HG03108 (cell line): ENCODE results near the gene ZNF148.

Experiments used
- ATAC-seq: cut with Tn5 transposase; IDR thresholded peaks from one replicate; pipeline ENCODE4 v1.9.1; 2021; ENCODE audit warnings: moderate library complexity; ENCODE audit not compliant: unreplicated experiment

ZNF148 gene

DNA sequence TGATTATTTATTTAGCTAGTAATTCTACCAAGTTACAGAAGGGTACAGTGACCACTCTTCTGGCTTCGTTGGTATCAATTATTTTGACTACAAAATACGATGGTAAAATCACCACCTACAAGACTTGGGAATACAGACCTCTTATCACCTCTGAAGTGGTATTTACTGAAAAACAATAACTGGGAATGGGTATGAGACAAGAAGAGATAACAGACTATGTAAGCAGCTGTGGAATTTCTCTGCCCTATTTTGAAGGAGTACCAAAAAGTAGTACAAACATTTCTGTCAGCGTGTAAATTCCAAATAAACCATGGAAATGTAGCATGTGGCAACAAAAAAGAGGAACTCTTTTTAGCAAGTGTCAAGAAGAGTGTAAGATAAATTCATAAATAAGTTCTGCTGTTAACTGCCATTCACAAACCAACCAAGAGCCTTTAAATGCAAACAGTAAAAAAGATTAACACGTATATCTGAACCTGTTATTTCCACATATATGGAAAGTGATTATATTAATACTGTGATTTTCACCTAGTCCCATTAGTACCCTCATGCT is 85.6 kb downstream of the ZNF148 start:
- no peak for ATAC-seq

DNA sequence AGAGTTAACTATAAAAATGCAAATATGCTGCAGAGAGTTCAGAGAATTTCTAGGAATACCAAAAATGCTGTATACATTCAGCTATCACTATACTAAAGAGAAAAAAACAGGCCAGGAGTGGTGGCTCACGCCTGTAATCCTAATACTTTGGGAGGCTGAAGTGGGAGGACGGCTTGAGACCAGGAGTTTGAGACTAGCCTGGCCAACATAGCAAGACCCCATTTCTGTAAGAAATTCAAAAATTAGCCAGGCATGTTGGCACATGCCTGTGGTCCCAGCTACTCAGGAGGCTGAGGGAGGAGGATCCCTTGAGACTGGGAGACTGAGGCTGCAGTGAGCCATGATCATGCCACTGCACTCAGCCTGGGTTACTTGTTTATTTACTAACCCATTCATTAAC is 87.9 kb downstream of the ZNF148 start:
- ATAC-seq, result no peak

DNA sequence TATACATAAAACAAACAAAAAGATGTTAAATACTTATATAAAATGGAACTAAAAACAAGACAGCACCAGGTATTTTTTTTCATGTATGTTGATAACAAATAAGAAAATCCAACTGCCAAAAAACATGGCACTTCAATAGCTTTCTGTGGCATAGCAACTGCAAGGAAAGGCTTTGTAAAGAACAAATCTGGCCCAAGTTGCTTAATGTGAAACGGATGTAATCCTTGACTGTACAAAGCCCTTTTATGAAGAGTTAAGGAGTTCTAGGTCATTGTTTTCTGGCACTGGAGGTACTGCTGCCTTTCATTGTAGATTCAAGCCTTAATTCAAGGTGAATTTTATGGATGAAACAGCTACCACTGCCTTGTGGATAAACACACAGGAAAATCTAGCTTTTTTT is 93.7 kb downstream of the ZNF148 start:
- ATAC-seq, result no peak

DNA sequence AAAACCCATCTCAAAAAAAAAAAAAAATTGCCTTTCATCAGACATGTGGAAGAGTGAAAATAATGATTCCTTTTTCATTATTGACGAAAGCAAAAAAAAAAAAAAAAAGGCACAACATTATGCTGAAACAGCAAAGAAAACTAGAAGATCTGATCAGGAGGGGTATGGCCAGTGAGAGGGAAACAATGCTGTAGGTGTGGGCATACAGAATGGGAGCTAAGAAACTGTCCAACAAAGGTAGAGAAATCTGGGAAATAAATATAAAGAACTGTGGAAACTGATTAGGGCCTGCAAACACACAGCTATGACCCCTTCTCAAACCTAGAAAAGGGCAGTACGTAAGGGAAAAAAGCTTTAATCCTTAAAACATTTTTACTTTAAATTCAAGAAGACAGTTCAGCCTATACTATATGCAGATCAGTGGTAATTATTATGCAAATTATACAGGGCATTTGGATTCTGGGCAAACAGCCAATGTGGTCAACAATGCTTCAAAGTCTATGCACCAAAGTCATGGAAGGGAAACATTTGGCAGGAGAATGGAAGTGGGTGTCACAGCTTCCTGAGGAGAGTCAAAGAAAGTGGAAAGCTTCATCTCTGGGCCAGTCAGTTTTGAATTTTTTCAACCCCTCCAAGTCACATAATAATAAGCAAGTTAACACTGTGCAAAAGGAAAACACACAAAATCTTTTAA is 94.3 kb downstream of the ZNF148 start:
- no peak for ATAC-seq

DNA sequence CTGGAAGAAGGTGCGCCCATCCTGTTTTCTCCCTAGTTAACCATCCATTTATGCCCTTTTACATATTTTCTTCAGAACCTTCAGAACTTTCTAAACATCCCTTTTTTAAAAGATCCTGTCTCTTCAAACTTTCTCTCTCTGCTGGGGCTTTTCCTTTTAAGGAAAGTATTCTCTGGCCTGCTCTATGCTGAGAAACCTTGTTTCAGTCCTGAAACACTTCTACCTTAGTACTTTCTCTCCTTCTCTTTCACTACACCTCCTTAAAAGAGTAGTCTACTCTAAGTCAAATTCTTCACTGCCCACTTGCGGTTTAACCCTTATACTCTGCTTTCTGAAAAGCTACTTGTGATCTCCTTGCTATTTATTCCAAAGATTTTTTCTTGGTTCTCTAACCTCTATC is 97.0 kb downstream of the ZNF148 start:
- ATAC-seq, result no peak

DNA sequence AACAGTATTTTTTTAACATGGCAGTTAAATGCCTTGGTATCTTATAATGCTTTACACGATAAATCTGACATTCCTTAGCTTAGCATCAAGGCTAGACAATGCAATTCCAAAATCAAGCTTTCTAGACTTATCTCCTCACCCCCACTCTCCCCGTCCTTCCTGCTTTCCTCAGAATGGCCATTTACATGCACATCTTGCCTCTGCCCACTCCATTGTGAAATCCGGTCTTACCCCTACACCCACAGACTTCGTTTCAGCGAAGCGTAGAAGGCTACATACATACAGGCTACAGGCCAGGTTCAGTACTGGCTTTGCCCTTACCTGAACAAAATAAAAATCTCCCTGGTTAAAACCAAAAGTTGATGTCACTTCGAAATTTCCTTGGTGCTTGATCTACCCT is 104.0 kb downstream of the ZNF148 start:
- no peak for ATAC-seq

DNA sequence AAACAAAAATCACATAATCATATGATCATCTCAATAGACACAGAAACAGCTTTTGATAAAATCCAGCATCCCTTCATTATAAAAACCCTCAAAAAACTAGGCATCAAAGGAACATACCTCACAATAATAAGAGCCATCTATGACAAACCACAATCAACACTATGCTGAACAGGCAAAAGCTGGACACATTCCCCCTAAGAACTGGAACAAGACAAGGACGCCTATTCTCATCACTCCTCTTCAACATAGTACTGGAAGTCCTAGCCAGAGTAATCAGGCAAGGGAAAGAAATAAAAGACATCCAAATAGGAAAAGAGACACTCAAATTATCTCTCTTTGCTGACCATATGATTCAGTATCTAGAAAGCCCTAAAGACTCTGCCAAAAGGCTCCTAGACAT is 107.7 kb downstream of the ZNF148 start:
- ATAC-seq, result no peak

DNA sequence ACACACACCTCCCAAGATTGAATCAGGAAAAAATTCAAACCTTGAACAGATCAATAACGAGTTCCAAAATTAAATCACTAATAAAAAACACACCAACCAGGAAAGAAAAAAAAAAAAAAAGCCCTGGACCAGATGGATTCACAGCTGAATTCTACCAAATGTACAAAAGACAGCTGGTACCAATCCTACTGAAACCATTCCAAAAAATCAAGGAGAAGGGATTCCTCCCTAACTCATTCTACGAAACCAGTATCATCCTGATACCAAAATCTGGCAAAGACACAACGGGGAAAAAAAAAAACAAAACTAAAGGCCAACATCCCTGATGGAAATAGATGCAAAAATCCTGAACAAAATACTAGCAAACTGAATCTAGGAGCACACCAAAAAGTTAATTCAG is 108.2 kb downstream of the ZNF148 start:
- no peak for ATAC-seq

DNA sequence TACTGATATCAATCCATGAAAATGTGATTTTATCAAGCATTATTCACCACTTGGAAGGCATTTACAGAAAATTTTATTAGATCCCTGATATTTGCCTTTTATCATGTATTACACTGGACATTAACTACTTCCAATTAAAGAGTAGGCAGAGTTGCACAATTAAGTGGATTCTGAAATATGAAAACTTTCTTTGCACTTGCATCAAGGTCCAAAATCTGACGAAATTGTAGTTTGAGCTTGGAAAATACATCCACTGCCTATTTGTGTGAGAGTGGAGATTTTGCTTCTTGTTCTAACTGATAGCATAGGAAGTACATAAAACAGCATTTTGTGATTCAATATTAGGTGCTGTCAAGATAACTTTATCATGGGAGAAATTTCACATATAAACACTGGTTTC is 113.0 kb downstream of the ZNF148 start:
- ATAC-seq, result no peak

DNA sequence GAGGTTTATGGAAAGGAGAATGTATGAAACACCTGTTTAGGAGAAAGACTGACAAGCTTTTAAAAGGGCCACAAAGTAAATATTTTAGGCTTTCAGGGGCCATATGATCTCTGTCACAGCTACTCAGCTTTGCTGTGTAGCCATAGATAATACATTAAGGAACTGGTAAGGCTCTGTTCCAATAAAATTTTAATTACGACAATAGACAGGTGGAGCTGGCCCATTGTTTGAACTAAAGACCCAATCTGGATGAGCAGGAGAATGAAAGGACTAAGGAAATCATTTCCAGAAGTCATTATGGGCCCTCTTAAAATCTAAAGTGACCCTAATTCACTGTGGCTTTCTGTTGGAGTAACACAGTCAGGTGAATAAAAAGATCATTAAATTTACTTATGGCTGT is 114.1 kb downstream of the ZNF148 start:
- no peak for ATAC-seq

DNA sequence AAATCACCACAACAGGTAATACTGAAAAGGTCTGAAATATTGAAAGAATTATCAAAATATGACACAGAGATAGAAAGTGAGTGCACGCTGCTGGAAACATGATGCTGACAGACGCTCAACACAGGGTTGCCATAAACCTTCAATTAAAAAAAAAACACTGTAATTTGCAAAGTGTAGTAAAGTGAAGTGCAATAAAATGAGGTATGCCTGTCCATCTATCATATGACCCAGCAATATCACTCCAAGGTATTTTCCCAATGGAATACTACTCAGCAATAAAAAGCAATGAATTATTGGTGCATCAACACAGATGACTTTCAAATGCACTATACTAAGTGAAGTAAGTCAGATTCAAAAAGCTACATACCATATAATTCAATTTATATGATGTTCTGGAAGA is 115.0 kb downstream of the ZNF148 start:
- ATAC-seq, result no peak

DNA sequence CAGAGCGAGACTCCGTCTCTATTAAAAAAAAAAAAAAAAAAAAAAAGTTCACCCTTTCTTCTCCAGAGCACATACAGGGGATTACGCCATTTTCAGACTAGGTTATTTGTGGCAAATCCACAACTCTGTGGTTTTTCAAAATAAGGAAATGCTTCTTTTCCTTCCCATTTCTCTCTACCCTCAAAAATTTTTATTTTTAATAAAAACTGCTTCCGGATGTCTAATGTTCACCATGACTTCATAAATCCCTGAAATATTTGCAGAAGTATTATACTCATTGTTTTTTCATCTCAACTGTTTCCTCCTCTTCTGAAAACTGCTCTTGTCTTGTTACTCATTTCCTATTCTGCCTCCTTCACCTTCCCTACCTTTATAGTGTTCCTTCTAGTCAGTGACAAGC is 117.6 kb downstream of the ZNF148 start:
- no peak for ATAC-seq

DNA sequence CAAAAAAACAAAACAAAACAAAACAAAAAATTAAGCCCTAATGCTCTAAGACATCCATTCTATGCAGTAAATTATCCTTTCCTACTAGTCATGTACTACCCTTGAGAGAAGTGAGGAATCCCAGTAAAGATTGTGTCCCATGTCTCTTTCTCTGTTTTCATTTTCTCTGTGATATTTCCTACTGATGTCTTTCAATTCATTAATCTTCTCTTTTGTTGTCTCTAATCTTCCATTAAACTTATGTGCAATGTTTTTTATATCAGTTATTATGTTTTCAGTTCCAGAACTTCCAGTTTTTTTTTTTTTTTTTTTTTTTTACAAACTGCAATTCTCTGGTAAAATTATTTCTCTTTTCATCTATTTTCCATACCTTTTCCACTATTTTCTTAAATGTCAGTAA is 118.5 kb downstream of the ZNF148 start:
- ATAC-seq, result no peak

DNA sequence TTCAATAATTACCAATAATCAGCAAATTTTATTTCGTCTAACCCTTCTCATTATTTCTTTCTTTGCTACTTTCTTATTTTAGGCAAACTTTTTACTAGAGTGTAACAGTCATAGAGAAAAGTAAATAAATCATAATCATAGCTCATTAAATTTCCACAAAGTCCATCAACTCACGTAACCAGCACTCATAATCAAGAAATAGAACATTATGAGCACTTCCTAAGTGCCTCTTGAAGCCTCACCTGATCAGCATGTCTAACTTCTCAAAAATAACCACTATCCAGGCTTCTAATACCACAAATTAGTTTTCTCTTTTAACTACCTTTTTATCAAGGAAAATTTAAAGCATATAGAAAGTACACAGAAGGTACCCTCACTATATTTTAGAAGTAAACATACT is 124.2 kb downstream of the ZNF148 start:
- no peak for ATAC-seq

DNA sequence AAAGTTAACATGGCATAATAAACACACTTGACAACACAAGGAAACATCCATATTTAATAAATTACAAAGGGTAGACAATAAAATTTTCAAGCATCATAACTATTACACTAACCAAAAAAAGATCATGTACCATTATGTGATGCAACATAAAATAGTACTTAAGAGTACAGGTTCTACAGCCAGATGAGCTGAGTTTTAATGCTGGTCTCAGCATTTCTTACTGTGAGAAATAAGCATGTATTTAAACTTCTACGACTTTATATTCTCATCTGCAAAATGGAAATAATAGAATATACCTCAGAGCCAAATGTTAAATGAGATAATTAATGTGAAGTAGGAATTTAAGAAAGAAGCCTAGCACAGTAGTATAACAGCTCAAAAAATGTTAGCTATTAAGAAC is 128.9 kb downstream of the ZNF148 start:
- no peak for ATAC-seq

DNA sequence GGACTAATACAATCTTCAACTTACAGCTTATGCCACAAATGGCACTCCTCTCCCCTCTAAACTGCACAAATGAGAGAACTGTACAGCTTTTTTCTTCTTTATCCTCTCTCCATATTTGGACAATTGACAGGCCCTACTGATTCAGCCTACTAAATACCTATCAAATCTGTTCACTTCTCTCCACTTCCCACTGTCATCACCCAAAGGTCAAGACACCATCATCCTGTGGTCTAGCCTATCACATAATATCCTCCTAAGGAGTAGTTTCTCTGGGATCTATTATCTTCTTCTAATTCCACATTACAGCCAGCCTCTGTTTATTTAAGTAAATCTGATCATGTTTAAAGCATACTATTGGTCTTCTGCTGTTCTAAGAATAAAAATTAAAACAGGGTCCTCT is 129.6 kb downstream of the ZNF148 start:
- no peak for ATAC-seq

DNA sequence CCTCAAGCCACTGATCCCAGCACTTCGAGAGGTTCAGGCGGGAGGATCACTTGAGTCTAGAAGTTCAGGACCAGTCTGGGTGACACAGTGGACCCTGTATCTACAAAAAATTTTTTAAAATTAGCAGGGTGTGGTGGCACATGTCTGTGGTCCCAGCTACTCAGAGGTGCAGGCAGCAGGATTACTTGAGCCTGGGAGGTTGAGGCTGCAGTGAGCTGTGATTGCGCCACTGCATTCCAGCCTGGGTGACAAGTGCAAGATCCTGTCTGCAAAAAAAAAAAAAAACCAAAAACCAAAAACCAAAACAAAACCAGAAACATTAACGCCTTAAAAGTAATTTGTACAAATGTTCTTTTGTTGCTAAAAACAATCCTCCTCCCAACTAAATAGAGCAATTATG is 134.6 kb downstream of the ZNF148 start:
- ATAC-seq, result no peak

DNA sequence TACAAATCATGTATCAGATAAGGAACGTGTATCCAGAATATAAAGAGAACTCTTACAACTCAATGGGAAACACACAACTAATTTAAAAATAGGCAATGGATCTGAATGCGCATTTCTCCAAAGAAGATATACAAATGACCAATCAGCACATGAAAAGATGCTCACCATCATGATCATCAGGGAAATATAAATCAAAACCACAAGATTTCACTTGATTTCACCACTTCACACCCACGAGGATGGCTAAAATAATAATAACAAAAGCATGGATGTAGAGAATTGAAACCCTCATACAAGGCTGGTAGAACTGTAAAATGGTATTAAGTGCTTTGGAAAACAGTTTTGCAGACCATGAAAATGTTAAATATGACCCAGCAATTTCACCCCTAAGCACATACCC is 135.9 kb downstream of the ZNF148 start:
- ATAC-seq, result no peak

DNA sequence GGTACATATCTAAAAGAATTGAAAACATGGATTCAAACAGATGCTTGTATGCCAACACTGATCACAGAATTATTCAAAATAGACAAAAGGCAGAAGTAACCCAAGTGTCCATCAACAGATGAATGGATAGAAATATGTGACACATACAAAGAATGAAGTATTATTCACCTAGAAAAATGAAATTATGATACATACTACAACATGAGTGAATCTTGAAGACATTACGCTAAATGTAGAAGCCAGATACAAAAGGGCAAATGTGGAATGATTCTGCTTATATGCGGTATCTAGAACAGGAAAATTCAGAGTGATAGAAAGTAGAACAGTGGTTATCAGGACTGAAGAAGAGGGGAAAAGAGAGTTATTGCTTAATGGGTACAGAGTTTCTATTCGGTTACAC is 136.4 kb downstream of the ZNF148 start:
- no peak for ATAC-seq

DNA sequence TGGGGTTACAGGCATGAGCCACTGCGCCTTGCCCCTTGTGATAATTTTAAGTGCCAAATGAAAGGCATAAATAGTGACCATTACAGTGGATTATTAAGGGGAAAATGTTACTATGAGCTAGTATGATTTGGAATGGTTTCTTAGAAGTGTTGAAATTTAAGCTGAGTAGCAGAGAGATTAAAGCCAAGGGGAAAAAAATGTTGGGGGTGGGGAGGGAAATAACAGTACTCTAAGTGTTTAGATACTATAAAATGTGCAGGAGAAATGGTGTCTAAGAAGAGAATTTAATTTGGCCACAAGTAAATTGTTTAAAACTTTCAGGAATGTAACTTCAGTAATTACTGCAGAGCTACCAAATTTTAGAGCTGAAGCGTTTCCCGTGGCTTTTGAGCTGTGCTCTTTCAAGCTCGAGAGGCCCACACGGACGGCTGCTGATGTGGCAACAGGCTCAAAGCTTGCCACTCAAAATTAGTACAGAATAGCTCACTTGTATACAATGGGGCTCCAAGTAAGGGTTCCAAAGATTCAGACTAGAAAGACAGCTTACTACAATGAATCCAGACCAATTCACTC is 138.7 kb downstream of the ZNF148 start:
- no peak for ATAC-seq

DNA sequence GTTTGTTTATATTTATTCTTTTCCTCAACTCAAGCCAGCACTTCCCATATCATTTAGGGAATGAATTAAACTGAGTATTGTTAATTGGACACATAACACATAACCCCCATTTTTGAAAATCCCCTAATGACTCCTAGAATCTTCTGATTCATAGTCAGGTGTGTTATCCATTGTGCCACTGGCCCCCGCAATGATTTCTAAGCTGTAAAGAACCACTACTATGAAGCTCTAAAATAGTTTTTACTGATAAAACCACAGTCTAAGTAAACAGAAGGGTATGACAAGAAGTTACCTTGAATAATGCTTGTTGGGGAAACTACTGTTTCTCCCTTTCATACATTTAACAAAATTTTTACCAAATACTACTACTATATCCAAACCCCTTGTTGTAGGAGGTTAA is 140.3 kb downstream of the ZNF148 start:
- ATAC-seq, result no peak

DNA sequence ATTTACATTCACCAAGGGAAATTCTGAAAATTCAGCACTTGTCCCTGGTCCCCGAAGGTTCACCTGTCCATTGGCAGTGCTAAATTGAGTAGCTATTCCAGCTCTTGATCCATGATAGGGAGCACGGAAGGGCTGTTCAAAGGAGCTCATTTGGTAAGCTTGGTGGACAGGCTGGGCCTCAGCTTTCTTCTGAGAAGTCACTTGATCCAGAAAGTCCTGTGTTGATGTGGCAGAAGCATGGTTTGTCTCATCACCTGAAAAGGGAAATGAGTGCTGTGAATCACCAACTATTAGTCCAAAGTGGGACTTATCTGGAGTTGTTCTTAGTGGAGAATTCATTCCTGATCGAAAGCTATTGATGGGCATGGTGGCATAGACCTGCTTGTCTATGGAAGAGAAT is 142.7 kb downstream of the ZNF148 start:
- ATAC-seq, result no peak

DNA sequence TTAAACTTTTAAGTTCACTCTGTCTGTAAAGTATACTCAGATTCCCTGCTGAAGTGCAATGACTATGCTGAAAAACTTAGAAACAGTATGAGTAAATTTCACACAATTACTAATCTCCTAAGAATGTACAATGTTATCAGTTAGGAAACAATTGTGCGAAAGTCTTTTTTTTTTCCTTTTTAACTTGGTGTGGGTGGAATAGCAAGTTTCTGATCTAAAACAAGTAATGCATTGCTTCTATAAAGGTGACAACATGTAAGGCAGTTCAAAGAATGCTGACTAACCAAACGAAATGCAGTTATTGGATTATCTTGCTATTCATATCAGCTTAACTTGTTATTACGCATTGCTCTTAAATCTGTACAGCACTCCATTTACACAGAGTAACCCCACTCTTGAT is 143.2 kb downstream of the ZNF148 start:
- ATAC-seq, result no peak
